Myometrial cell (primary cell): ENCODE measurements around the gene PARD6B. TPM values are rescaled to one million over a fixed set of nuclear protein-coding genes. Genes with fewer than 3 reads are reported as not detected.

Source experiments
- total RNA-seq: library from RNA; depleted of rRNA; stranded (reverse); fragments of >200 nt; gene quantifications from 2 replicates; pipeline ENCODE4 v1.2.3, GENCODE V29; 2015

The PARD6B gene, protein sequence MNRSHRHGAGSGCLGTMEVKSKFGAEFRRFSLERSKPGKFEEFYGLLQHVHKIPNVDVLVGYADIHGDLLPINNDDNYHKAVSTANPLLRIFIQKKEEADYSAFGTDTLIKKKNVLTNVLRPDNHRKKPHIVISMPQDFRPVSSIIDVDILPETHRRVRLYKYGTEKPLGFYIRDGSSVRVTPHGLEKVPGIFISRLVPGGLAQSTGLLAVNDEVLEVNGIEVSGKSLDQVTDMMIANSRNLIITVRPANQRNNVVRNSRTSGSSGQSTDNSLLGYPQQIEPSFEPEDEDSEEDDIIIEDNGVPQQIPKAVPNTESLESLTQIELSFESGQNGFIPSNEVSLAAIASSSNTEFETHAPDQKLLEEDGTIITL
- total RNA-seq, result 0.53 and 0.58 TPM in 2 replicates

DNA sequence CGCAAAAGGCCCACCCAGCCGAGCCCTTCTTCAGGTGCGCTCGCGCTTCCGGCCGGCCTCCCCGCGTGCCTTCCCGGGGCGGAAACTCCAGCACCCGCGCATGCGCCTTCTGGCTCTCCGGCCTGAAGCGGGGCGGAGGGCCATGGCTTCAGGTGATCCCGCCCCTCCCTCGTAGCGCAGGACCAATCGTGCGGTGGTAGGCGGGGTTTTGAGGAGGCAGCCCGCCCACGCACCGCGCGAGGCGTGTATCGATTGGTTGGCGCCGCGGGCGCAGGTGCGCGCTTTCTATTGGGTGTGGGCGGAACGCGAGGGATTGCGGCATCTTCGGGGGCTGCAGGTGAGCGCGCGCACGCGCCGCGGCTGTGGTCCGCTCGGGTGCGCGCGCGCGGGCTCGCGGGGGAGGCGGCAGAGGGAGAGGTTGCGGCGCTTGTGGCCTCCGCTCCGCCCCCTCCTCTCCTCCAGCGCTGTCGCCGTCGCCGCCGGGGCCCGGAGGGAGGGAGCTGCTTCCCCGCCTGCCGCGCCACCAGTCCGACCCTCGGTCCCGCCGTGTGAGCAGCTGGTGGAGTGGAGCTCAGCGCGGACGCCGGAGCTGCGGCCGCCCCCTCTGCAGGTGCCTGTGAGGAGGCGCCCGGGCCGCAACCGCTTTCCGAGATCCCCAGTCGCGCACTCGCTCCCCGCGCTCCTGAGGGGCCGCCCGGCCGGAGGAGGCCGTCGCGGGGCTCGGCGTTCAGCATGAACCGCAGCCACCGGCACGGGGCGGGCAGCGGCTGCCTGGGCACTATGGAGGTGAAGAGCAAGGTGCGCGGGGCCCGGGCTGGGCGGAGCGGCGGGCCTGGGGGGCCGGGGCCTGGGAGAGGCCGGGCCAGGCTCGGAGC lies at the start of gene PARD6B:
TSS of gene PARD6B (plus strand) at position 526 of the 875 bp plus-strand sequence. CDS start at position 733, 207 bp downstream.

DNA sequence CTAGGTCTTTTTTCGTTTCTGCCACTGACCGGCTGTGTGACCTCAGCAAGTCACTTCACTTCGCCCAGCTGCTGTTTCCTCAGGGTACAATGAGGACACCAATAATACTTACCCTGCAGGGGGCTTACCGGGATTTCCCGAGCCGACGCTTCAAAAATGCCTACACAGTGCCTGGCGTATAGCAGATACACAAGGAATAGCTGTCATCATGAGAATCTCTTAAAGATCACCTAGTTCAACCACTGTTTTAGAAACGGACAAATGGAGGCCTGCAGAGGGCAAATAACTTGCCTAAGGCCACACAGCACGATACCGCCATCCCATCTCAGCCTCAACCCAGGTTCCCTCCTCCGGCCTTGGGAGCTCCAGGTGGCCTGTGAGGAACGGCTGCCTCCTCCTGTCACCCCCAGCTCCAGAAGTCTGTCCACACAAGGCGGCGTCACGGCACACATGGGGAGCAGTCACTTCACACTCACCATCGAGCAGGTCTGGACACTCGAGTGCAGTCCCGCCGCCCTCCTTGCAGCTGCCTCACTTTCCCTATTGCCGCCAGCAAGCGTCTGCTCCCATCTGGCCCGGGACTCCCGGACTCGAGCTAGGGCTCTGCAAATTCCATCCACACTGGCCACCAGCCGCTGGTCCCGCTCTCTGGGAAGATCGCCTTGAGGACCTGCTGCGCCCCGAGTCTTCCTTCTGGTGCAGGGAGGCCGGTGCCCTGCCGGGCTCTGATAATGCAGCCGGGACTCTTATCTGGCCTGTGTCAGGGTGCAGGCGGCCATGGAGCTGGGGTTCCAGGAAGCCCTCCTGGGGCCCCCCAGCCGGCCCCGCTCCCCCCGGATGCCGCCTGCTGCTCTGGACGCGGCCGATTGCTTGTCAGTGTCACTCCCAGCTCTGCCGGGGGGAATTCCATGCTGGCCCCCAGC lies 40.5 kb upstream of the PARD6B start, which contains the start of gene RIPOR3:
TSS of gene RIPOR3 (minus strand) at position 893 of the 923 bp plus-strand sequence. CDS start at position 479, 414 bp downstream.

DNA sequence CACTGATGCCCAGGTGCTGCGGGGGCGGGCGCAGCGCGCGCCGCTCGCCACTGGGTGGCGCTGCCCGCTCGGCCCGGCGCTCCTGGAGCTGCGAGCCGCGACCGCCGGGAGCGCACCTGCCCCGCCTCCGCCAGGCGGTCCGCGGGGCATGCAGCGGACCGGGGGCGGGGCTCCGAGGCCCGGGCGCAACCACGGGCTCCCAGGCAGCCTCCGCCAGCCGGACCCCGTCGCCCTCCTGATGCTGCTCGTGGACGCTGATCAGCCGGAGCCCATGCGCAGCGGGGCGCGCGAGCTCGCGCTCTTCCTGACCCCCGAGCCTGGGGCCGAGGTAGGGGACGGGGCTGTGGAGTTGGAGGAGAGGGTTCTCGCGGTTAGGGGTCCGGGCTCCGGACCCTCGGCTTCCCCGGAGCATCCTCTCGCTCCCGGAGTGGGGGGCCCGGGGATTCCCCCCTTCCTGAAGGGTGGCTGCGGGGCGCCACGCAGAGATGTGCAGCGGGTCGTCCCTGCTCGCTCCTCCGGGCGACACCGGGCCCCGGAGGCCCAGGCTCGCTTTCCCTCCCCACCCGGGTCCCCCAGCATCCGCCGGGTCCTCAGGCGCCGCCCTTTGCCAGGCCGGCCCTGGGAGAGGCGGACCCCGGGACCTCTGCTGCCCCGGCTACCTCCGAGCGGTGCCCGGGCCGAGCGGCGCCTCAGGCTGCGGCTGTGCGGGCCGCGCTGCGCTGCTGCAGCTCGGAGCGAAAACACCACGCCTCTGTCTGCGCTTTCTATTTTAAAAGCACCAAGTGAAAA lies 63.7 kb downstream of the PARD6B start, which contains the start of gene BCAS4:
TSS of gene BCAS4 (plus strand) at position 216 of the 789 bp plus-strand sequence. CDS start at position 239, 23 bp downstream.

Other genes starting within 250 kb of the PARD6B start
- 52.1 and 52.8 TPM in 2 replicates for gene PTPN1, start 221.2 kb upstream of the PARD6B start, total RNA-seq
- gene RIPOR3, start 40.0 kb upstream of the PARD6B start, total RNA-seq, result 0.35 and 0.58 TPM in 2 replicates
- 14.4 and 18.8 TPM in 2 replicates for gene BCAS4, start 63.5 kb downstream of the PARD6B start, total RNA-seq
- 14.2 and 15.6 TPM in 2 replicates for gene ADNP, start 199.9 kb downstream of the PARD6B start, total RNA-seq
- 67.2 and 92.0 TPM in 2 replicates for gene DPM1, start 227.0 kb downstream of the PARD6B start, total RNA-seq
- 4.6 and 6.7 TPM in 2 replicates for gene MOCS3, start 227.2 kb downstream of the PARD6B start, total RNA-seq